SJSA1 (cell line): Measurements from ENCODE around the gene TUBGCP6. TPM values are rescaled to one million over a fixed set of nuclear protein-coding genes. Genes with fewer than 3 reads are reported as not detected.

ENCODE experiments used
- DNase-seq, 2 experiments: peaks; one replicate each; pipeline ENCODE4 v3.0.0-alpha.2; 2015 to 2020; ENCODE audit warnings: low spot score in 2 of 2, low read depth in 1 of 2
- H3K27ac ChIP-seq: fragments of 250-450 bp; sonication (Bioruptor Pico); 2 replicates; pipeline ENCODE4 v1.5.1; 2020; ENCODE audit warnings: mild to moderate bottlenecking, moderate library complexity
- H3K27me3 ChIP-seq: fragments of 250-450 bp; sonication (Bioruptor Pico); replicated peaks from 2 replicates; pipeline ENCODE4 v1.5.1; 2020; ENCODE audit warnings: mild to moderate bottlenecking, moderate library complexity
- H3K36me3 ChIP-seq: fragments of 250-450 bp; sonication (Bioruptor Pico); 2 replicates; pipeline ENCODE4 v1.5.1; 2020; ENCODE audit warnings: mild to moderate bottlenecking
- H3K4me1 ChIP-seq: fragments of 250-450 bp; sonication (Bioruptor Pico); replicated peaks from 2 replicates; pipeline ENCODE4 v1.6.1; 2021; ENCODE audit warnings: mild to moderate bottlenecking
- H3K4me3 ChIP-seq: fragments of 250-450 bp; sonication (Bioruptor Pico); 2 replicates; pipeline ENCODE4 v1.5.1; 2020; ENCODE audit warnings: mild to moderate bottlenecking
- H3K9me3 ChIP-seq: fragments of 250-450 bp; sonication (Bioruptor Pico); replicated peaks from 2 replicates; pipeline ENCODE4 v1.5.1; 2020; ENCODE audit warnings: mild to moderate bottlenecking
- total RNA-seq: library from RNA; depleted of rRNA; stranded (reverse); fragments of >200 nt; shearing (Covaris generic); gene quantifications from 2 replicates; pipeline ENCODE4 v1.2.3, GENCODE V29; 2014

Gene TUBGCP6
- total RNA-seq, 1 experiment from 2014 or later, result 17.4 TPM

- DNase-seq, result no peak
- Histone ChIP-seq H3K4me1 (no peaks in the 10 kb centered on the region), H3K27ac (no peak overlapping the region), H3K9me3 (no peaks in the 10 kb centered on the region), H3K4me3 (no peak overlapping the region), H3K27me3 (no peaks in the 10 kb centered on the region), H3K36me3 (peaks cover 87% of the 10 kb centered on the region)
Observed at GRCh38 chr22:50216684-50217520, 27.9 kb downstream of the TUBGCP6 start.

GRCh38 chr22:50216055-50216683 is 28.7 kb downstream of the TUBGCP6 start:
- DNase-seq, result no peak
- Histone ChIP-seq H3K27me3 (no peaks in the 10 kb centered on the region), H3K9me3 (no peaks in the 10 kb centered on the region), H3K36me3 (peaks cover 86% of the 10 kb centered on the region), H3K4me3 (no peak overlapping the region), H3K4me1 (no peaks in the 10 kb centered on the region), H3K27ac (no peak overlapping the region)

- Histone ChIP-seq H3K4me1 (no peaks in the 10 kb centered on the region), H3K27me3 (no peaks in the 10 kb centered on the region), H3K4me3 (no peak overlapping the region), H3K36me3 (peaks cover 90% of the 10 kb centered on the region), H3K27ac (no peak overlapping the region), H3K9me3 (no peaks in the 10 kb centered on the region)
- DNase-seq, result no peak
Observed at GRCh38 chr22:50215297-50216054, 29.3 kb downstream of the TUBGCP6 start.

- peaks cover 87% of the 10 kb centered on the region for H3K36me3 ChIP-seq
- no peak overlapping the region for H3K4me3 ChIP-seq
- no peaks in the 10 kb centered on the region for H3K9me3 ChIP-seq
- no peaks in the 10 kb centered on the region for H3K27me3 ChIP-seq
- no peak overlapping the region for H3K27ac ChIP-seq
- no peak for DNase-seq
- H3K4me1 ChIP-seq, result no peaks in the 10 kb centered on the region; the same call in 1 of the 2 replicates
Observed at GRCh38 chr22:50213263-50213662, 31.6 kb downstream of the TUBGCP6 start.

GRCh38 chr22:50211147-50211546 is 33.7 kb downstream of the TUBGCP6 start:
- DNase-seq, result no peak
- Histone ChIP-seq H3K27ac (no peak overlapping the region), H3K4me3 (no peak overlapping the region), H3K36me3 (peaks cover 84% of the 10 kb centered on the region), H3K4me1 (no peaks in the 10 kb centered on the region; the same call in 1 of the 2 replicates), H3K9me3 (no peaks in the 10 kb centered on the region), H3K27me3 (no peaks in the 10 kb centered on the region)

- no peak overlapping the region for H3K4me3 ChIP-seq
- no peaks in the 10 kb centered on the region for H3K27me3 ChIP-seq
- H3K36me3 ChIP-seq, result peaks cover 82% of the 10 kb centered on the region
- H3K9me3 ChIP-seq, result no peaks in the 10 kb centered on the region
- H3K4me1 ChIP-seq, result no peaks in the 10 kb centered on the region; the same call in 1 of the 2 replicates
- H3K27ac ChIP-seq, result no peak overlapping the region
- no peak for DNase-seq
Observed at GRCh38 chr22:50210378-50211139, 34.3 kb downstream of the TUBGCP6 start.

GRCh38 chr22:50209893-50210292 is 34.9 kb downstream of the TUBGCP6 start:
- Histone ChIP-seq H3K27ac (no peak overlapping the region), H3K4me1 (no peaks in the 10 kb centered on the region; the same call in 1 of the 2 replicates), H3K27me3 (no peaks in the 10 kb centered on the region), H3K9me3 (no peaks in the 10 kb centered on the region), H3K36me3 (peaks cover 79% of the 10 kb centered on the region), H3K4me3 (no peak overlapping the region)
- DNase-seq, result peak; percentile 44 to 71

GRCh38 chr22:50208939-50209892 is 35.6 kb downstream of the TUBGCP6 start:
- no peak for DNase-seq
- Histone ChIP-seq H3K36me3 (peaks cover 78% of the 10 kb centered on the region), H3K4me1 (no peaks in the 10 kb centered on the region; the same call in 1 of the 2 replicates), H3K27ac (no peak overlapping the region), H3K9me3 (no peaks in the 10 kb centered on the region), H3K4me3 (no peak overlapping the region), H3K27me3 (no peaks in the 10 kb centered on the region)

GRCh38 chr22:50208430-50208938 is 36.3 kb downstream of the TUBGCP6 start:
- H3K9me3 ChIP-seq, result peaks cover 3% of the 10 kb centered on the region; the same call in 1 of the 2 replicates
- H3K36me3 ChIP-seq, result peaks cover 78% of the 10 kb centered on the region
- H3K27me3 ChIP-seq, result no peaks in the 10 kb centered on the region
- H3K4me3 ChIP-seq, result no peak overlapping the region
- no peak overlapping the region for H3K27ac ChIP-seq
- DNase-seq, result no peak
- no peaks in the 10 kb centered on the region; the same call in 1 of the 2 replicates for H3K4me1 ChIP-seq

- Histone ChIP-seq H3K27ac (no peak overlapping the region), H3K4me1 (no peaks in the 10 kb centered on the region; the same call in 1 of the 2 replicates), H3K36me3 (peaks cover 79% of the 10 kb centered on the region)
Observed at GRCh38 chr22:50207383-50208140, 37.3 kb downstream of the TUBGCP6 start.

GRCh38 chr22:50206599-50206998 is 38.2 kb downstream of the TUBGCP6 start:
- Histone ChIP-seq H3K4me1 (peaks cover 7% of the 10 kb centered on the region), H3K27me3 (no peaks in the 10 kb centered on the region), H3K36me3 (peaks cover 76% of the 10 kb centered on the region), H3K27ac (no peak overlapping the region), H3K9me3 (peaks cover 7% of the 10 kb centered on the region; the same call in 1 of the 2 replicates), H3K4me3 (no peak overlapping the region)
- no peak for DNase-seq

More at GRCh38 chr22:50207383-50208140, 37.3 kb downstream of the TUBGCP6 start:
- H3K4me3 ChIP-seq, result no peak overlapping the region
- H3K27me3 ChIP-seq, result no peaks in the 10 kb centered on the region
- DNase-seq, result no peak
- H3K9me3 ChIP-seq, result peaks cover 7% of the 10 kb centered on the region; the same call in 1 of the 2 replicates
